Measurements from ENCODE around the gene FBXO28.

DNA sequence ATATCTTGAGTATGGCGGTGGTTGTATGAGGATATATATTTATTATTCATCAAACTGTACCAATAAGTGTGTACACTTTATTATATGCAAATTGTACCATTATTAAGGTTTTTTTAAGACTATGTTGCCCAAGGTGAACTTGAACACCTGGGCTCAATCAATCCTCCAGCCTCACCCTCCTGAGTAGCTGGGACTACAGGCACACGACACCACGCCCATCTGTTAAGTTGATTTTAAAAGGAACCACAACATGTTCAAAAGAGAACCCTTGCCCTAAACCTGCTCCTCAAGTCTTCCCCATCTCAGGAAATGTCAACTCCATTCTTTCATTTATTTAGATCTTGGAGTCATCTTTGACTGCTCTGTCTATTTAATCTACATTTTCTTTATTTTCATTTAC is 24.3 kb upstream of the FBXO28 start:
- TF ChIP-seq, protein P1, sequence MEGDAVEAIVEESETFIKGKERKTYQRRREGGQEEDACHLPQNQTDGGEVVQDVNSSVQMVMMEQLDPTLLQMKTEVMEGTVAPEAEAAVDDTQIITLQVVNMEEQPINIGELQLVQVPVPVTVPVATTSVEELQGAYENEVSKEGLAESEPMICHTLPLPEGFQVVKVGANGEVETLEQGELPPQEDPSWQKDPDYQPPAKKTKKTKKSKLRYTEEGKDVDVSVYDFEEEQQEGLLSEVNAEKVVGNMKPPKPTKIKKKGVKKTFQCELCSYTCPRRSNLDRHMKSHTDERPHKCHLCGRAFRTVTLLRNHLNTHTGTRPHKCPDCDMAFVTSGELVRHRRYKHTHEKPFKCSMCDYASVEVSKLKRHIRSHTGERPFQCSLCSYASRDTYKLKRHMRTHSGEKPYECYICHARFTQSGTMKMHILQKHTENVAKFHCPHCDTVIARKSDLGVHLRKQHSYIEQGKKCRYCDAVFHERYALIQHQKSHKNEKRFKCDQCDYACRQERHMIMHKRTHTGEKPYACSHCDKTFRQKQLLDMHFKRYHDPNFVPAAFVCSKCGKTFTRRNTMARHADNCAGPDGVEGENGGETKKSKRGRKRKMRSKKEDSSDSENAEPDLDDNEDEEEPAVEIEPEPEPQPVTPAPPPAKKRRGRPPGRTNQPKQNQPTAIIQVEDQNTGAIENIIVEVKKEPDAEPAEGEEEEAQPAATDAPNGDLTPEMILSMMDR (conservative IDR thresholded peaks at IDR 0.05 in 1 of 2, IDR thresholded peaks at IDR 0.05 in 1 of 2; ENCODE audit: low read depth in 1 of 2, low read length in 2 of 2): no peak
- TF ChIP-seq EZH2 (IDR thresholded peaks at IDR 0.05; ENCODE audit: low read length, missing control alignments): no peak
